Left lung (tissue), 8 donors: ENCODE results near the gene ZBTB5. TPM values are rescaled to one million over a fixed set of nuclear protein-coding genes. Genes with fewer than 3 reads are reported as not detected.

ENCODE experiments used
- polyA plus RNA-seq, 6 donors: library from polyadenylated mRNA; unstranded; fragments of 120-200 nt; gene quantifications; one replicate each; pipeline ENCODE4 v1.2.1, GENCODE V29; 2013; ENCODE audit not compliant: insufficient read length in 6 of 6
- total RNA-seq, 2 donors: library from RNA; stranded (reverse); fragmentation: NEBNext Ultra II Directional; extraction: Animal tissue kit (Norgen Biotek cat#: 25700); gene quantifications; one replicate each; pipeline ENCODE4 v1.2.1, GENCODE V29; 2021
- donor health status: DM: no; HTN: yes; CAD: no.
- donor health status: DM: no; HTN: no; CAD: no.

The ZBTB5 gene
- total and polyA plus RNA-seq, 8 donors: 7.5 to 28.5 (median 26.1) TPM

Other genes starting within 250 kb of the ZBTB5 start
- 10 to 100 TPM; 75.2 to 79.6 TPM for gene GRHPR, start 42.8 kb downstream of the ZBTB5 start, total RNA-seq
- 100 to 1,000 TPM in 5 of 6 donors, 10 to 100 TPM in 1; 99.1 to 120 (median 104) TPM for gene GRHPR, start 42.8 kb downstream of the ZBTB5 start, polyA plus RNA-seq
- gene POLR1E, start 20.5 kb upstream of the ZBTB5 start, total RNA-seq: 10 to 100 TPM; 14.3 to 21.3 TPM
- 10 to 100 TPM; 27.2 to 31.1 (median 29.4) TPM for gene POLR1E, start 20.5 kb upstream of the ZBTB5 start, polyA plus RNA-seq
- gene FBXO10, start 110.9 kb upstream of the ZBTB5 start, total RNA-seq: 1 to 10 TPM; 8.0 to 8.2 TPM
- gene FBXO10, start 110.9 kb upstream of the ZBTB5 start, polyA plus RNA-seq: 10 to 100 TPM in 4 of 6 donors, 1 to 10 TPM in 2; 8.9 to 12.0 (median 10.5) TPM
- gene TOMM5, start 127.1 kb upstream of the ZBTB5 start, total RNA-seq: 10 to 100 TPM; 65.5 to 94.1 TPM
- gene TOMM5, start 127.1 kb upstream of the ZBTB5 start, polyA plus RNA-seq: 100 to 1,000 TPM in 4 of 6 donors, 10 to 100 TPM in 2; 95.6 to 112 (median 103) TPM
- not detected for gene FRMPD1, start 185.5 kb upstream of the ZBTB5 start, total RNA-seq
- gene FRMPD1, start 185.5 kb upstream of the ZBTB5 start, polyA plus RNA-seq: under 1 TPM; 0.03 to 0.31 (median 0.18) TPM